ENCODE data around the gene PPP1R9B.

Gene PPP1R9B

DNA sequence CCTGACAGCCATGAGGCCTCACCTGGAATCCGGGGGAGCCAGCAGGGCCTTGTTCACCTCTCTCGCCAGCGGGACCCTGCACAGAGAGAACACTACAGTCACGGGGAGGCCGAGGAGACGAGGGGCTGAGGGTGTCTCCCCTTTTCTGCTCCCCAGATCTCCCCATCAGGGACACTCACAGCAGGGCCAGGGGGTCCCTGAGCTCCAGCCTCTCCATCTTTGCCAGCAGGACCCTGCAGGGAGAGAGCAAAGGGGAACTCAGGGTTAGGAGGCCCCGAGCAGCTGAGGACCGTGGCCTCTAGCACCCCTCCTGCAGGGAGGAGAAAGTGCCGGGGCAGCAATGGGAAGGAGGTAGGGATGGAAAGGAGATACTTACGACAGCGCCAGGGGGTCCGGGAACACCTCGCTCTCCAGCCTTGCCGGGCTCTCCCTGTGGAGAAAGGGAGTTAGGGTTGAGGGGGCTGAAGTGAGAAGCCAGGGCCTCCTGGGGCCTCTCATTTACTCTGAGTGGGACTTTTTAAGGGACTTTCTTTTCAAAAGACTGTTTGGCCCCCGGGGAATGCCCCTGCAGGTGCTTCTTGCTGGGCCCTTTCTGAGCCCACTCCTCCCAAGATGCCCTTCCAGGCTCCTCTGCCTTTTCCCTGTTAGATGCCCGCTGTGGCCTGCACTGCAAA is 42.3 kb upstream of the PPP1R9B start:
- Histone ChIP-seq H3K27me3 (replicated peaks; ENCODE audit: control insufficient read depth, insufficient read depth, low read length, poor library complexity, severe bottlenecking) (no peaks in the 10 kb centered on the region), H3K4me1 (ENCODE audit: control insufficient read depth, insufficient read depth, low read length, poor library complexity, severe bottlenecking) (no peaks in the 10 kb centered on the region), H3K4me3 (ENCODE audit: insufficient read depth, low read depth, low read length, poor library complexity, severe bottlenecking) (no peak overlapping the region), H3K9me3 (ENCODE audit: control insufficient read depth, low read length) (no peaks in the 10 kb centered on the region), H3K36me3 (ENCODE audit: control insufficient read depth, insufficient read depth, low read length) (no peaks in the 10 kb centered on the region), H3K27ac (ENCODE audit: insufficient read depth, low read length, poor library complexity, severe bottlenecking) (no peak overlapping the region)
- no peak for DNase-seq

DNA sequence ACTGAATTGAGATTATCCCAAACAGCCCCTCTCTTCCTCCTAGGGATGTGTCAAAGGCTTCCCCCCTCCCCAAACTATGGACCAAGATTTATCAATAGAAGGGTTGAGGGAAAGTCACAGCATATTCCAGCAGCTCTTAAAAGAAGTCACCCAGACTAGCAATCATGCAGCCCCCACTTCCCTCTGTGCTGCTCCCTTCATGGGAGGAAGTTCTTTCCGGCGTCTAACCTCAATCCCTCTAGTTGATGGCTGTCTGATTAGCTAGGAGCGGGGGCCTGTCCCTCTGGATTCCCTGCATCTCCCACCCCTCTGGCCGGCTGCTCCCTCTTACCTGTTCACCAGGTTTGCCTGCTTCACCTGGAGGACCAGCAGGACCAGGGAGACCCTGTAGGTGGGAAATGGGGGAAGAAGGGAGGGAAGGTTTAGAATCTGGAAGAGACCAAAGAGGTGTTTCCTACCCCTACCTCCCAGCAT is 41.7 kb upstream of the PPP1R9B start:
- H3K4me1 ChIP-seq (ENCODE audit: control insufficient read depth, insufficient read depth, low read length, poor library complexity, severe bottlenecking): no peaks in the 10 kb centered on the region
- H3K27me3 ChIP-seq (replicated peaks; ENCODE audit: control insufficient read depth, insufficient read depth, low read length, poor library complexity, severe bottlenecking): no peaks in the 10 kb centered on the region
- no peak overlapping the region for H3K27ac ChIP-seq (ENCODE audit: insufficient read depth, low read length, poor library complexity, severe bottlenecking)
- no peak for DNase-seq
- no peak overlapping the region for H3K4me3 ChIP-seq (ENCODE audit: insufficient read depth, low read depth, low read length, poor library complexity, severe bottlenecking)
- no peaks in the 10 kb centered on the region for H3K36me3 ChIP-seq (ENCODE audit: control insufficient read depth, insufficient read depth, low read length)
- H3K9me3 ChIP-seq (ENCODE audit: control insufficient read depth, low read length): no peaks in the 10 kb centered on the region

DNA sequence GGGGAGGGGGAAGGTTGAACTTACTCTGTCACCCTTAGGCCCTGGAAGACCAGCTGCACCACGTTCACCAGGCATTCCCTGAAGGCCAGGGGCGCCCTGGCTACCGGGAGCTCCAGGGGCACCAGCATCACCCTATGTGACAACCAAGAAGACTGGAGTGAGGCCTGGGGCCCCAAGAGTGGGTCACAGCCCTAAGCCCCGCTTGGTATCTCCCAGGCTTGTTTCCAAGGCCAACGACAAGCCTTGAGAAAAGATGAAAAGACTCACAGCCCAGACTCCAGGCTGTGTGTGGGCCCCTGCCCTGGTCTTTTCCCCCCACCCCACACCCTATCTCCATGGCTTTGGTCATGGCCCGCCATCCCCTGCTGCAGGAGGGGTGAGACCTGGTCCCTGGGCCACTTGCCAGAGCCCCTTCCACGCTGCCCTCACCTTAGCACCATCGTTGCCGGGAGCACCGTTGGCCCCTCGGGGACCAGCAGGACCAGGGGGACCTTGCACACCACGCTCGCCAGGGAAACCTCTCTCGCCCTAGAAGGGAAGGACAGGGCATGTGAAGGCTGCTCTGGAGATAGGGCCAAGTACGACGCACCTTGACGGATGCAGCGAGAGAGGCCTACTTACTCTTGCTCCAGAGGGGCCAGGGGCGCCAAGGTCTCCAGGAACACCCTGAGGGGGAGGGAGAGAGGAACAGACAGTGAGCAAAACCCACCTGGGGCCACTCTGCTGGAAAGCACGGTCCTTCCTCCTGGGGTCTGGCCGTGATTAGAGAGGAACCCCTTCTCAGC is 41.1 kb upstream of the PPP1R9B start:
- Histone ChIP-seq H3K4me3 (ENCODE audit: insufficient read depth, low read depth, low read length, poor library complexity, severe bottlenecking) (no peak overlapping the region), H3K4me1 (ENCODE audit: control insufficient read depth, insufficient read depth, low read length, poor library complexity, severe bottlenecking) (no peaks in the 10 kb centered on the region), H3K9me3 (ENCODE audit: control insufficient read depth, low read length) (no peaks in the 10 kb centered on the region), H3K27ac (ENCODE audit: insufficient read depth, low read length, poor library complexity, severe bottlenecking) (no peak overlapping the region), H3K27me3 (replicated peaks; ENCODE audit: control insufficient read depth, insufficient read depth, low read length, poor library complexity, severe bottlenecking) (no peaks in the 10 kb centered on the region), H3K36me3 (ENCODE audit: control insufficient read depth, insufficient read depth, low read length) (no peaks in the 10 kb centered on the region)
- no peak for DNase-seq

DNA sequence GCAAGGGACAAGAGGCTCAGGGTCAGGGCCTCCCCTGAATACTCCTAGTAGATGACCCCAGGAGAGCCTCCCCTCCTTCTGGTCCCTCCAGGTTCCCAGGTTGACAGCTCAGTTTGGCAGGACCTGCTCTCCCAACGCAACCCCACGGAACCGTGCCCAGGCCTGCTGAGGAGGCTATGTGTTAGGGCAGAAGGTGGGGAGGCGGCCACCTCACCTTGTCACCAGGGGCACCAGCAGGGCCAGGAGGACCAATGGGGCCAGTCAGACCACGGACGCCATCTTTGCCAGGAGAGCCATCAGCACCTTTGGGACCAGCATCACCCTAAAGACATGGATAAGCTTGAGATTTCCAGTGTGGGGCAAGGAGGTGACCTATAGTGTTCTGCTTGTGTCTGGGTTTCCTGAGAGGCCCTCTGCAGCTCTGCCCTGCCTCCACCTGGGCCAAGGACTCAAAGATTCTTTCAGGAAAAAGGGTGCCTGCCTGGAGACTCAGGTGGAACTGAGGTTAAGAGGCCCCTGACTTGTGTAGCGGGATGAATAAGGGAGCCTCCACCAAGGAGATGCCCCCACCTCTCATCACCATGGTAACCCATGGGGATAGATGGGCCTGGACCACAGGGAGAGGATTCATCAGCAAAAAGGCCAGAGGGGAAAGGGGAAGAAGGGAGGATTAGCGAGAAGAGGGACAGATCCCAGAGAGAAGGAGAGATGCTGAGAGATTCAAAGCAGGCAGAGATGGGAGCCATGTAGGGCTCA is 40.3 kb upstream of the PPP1R9B start:
- Histone ChIP-seq H3K4me1 (ENCODE audit: control insufficient read depth, insufficient read depth, low read length, poor library complexity, severe bottlenecking) (no peaks in the 10 kb centered on the region), H3K9me3 (ENCODE audit: control insufficient read depth, low read length) (no peaks in the 10 kb centered on the region), H3K27ac (ENCODE audit: insufficient read depth, low read length, poor library complexity, severe bottlenecking) (no peak overlapping the region), H3K27me3 (replicated peaks; ENCODE audit: control insufficient read depth, insufficient read depth, low read length, poor library complexity, severe bottlenecking) (no peaks in the 10 kb centered on the region), H3K4me3 (ENCODE audit: insufficient read depth, low read depth, low read length, poor library complexity, severe bottlenecking) (no peak overlapping the region), H3K36me3 (ENCODE audit: control insufficient read depth, insufficient read depth, low read length) (no peaks in the 10 kb centered on the region)
- DNase-seq: no peak

DNA sequence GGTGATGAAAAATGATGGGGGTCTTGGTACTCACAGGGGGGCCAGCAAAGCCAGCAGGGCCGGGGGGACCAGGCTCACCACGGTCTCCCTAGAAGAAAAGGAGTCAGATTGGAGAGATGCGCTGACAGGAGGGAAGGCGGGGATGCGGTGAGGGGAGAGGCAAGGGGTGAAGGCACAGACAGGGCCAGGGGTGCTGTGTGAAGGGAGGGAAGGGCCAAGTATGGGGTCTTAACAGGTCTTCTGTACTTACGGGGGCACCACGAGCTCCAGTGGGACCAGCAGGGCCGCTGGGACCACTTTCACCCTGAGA is 39.8 kb upstream of the PPP1R9B start:
- no peaks in the 10 kb centered on the region for H3K9me3 ChIP-seq (ENCODE audit: control insufficient read depth, low read length)
- H3K27ac ChIP-seq (ENCODE audit: insufficient read depth, low read length, poor library complexity, severe bottlenecking): no peak overlapping the region
- no peaks in the 10 kb centered on the region for H3K27me3 ChIP-seq (replicated peaks; ENCODE audit: control insufficient read depth, insufficient read depth, low read length, poor library complexity, severe bottlenecking)
- H3K4me1 ChIP-seq (ENCODE audit: control insufficient read depth, insufficient read depth, low read length, poor library complexity, severe bottlenecking): no peaks in the 10 kb centered on the region
- no peak overlapping the region for H3K4me3 ChIP-seq (ENCODE audit: insufficient read depth, low read depth, low read length, poor library complexity, severe bottlenecking)
- no peaks in the 10 kb centered on the region for H3K36me3 ChIP-seq (ENCODE audit: control insufficient read depth, insufficient read depth, low read length)
- DNase-seq: no peak

DNA sequence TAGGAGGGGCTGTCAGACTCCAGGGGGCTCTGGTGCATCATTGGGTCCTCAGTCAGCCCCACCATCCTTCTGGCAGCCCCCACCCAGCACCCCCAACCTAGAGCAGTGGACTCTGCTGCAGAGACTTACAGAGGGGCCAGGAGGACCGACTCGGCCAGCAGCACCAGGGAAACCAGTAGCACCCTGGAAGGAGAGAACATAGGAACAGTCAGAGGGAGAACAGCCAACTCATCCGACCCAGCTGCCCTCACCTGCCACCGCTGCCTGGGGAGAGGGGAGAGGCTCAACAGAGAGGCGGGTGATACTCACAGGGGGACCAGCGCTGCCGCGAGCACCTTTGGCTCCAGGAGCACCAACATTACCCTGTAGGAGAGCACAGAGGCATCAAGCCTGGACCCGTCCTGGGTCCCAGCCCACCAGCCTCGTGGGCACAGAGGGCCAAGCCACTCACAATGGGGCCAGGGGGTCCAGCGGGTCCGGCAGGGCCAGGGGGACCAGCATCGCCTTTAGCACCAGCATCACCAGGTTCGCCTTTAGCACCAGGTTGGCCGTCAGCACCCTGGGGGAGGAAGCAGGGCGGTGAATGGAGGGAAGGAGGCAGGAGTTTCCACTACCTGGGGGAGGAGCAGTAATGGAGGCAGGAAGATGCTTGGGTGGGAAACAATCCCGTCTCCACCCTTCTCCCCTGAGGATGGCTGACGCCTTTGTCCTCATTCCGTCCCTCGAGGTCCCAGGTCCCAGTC is 39.2 kb upstream of the PPP1R9B start:
- Histone ChIP-seq H3K9me3 (ENCODE audit: control insufficient read depth, low read length) (no peaks in the 10 kb centered on the region), H3K27me3 (replicated peaks; ENCODE audit: control insufficient read depth, insufficient read depth, low read length, poor library complexity, severe bottlenecking) (no peaks in the 10 kb centered on the region), H3K4me3 (ENCODE audit: insufficient read depth, low read depth, low read length, poor library complexity, severe bottlenecking) (no peak overlapping the region), H3K36me3 (ENCODE audit: control insufficient read depth, insufficient read depth, low read length) (no peaks in the 10 kb centered on the region), H3K4me1 (ENCODE audit: control insufficient read depth, insufficient read depth, low read length, poor library complexity, severe bottlenecking) (no peaks in the 10 kb centered on the region), H3K27ac (ENCODE audit: insufficient read depth, low read length, poor library complexity, severe bottlenecking) (no peak overlapping the region)
- no peak for DNase-seq

DNA sequence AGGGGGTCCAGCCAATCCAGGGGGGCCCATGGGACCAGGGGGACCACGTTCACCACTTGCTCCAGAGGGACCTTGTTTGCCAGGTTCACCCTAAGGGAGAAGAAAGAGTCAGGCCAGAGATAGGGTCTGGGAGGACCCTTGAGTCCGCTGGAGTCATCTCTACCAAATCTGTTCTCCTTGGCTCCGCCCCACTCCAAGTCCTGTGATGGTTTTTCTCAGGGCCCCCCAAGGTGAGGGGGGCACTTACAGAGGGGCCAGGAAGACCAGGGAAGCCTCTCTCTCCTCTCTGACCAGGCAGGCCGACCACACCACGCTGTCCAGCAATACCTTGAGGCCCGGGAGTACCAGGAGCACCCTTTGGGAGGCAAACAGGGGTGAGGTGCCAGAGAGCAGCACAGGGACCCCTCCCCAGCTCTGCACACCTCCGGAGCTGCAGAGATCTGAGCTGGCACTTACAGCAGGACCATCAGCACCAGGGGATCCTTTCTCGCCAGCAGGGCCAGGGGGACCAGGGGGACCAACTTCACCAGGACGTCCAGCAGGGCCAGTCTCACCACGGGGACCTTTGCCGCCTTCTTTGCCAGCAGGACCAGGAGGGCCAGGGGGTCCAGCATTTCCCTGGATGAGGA is 38.6 kb upstream of the PPP1R9B start:
- no peak overlapping the region for H3K27ac ChIP-seq (ENCODE audit: insufficient read depth, low read length, poor library complexity, severe bottlenecking)
- DNase-seq: no peak
- no peak overlapping the region for H3K4me3 ChIP-seq (ENCODE audit: insufficient read depth, low read depth, low read length, poor library complexity, severe bottlenecking)
- no peaks in the 10 kb centered on the region for H3K27me3 ChIP-seq (replicated peaks; ENCODE audit: control insufficient read depth, insufficient read depth, low read length, poor library complexity, severe bottlenecking)
- H3K9me3 ChIP-seq (ENCODE audit: control insufficient read depth, low read length): no peaks in the 10 kb centered on the region
- no peaks in the 10 kb centered on the region for H3K4me1 ChIP-seq (ENCODE audit: control insufficient read depth, insufficient read depth, low read length, poor library complexity, severe bottlenecking)
- H3K36me3 ChIP-seq (ENCODE audit: control insufficient read depth, insufficient read depth, low read length): no peaks in the 10 kb centered on the region

DNA sequence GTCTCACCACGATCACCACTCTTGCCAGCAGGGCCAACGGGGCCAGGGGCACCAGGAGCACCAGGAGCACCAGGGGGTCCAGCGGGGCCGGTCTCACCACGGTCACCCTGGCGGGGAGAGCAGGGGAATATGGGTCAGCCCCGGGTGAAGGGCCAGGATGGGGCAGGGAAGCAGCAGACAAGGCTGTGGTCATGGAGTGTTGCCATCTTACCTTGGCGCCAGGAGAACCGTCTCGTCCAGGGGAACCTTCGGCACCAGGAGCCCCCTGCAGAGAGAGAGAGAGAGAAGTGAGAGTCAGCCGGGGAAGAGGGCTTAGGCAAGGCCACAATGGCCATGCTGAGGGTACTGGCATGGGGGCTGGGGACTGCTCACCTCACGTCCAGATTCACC is 38.0 kb upstream of the PPP1R9B start:
- H3K27ac ChIP-seq (ENCODE audit: insufficient read depth, low read length, poor library complexity, severe bottlenecking): no peak overlapping the region

DNA sequence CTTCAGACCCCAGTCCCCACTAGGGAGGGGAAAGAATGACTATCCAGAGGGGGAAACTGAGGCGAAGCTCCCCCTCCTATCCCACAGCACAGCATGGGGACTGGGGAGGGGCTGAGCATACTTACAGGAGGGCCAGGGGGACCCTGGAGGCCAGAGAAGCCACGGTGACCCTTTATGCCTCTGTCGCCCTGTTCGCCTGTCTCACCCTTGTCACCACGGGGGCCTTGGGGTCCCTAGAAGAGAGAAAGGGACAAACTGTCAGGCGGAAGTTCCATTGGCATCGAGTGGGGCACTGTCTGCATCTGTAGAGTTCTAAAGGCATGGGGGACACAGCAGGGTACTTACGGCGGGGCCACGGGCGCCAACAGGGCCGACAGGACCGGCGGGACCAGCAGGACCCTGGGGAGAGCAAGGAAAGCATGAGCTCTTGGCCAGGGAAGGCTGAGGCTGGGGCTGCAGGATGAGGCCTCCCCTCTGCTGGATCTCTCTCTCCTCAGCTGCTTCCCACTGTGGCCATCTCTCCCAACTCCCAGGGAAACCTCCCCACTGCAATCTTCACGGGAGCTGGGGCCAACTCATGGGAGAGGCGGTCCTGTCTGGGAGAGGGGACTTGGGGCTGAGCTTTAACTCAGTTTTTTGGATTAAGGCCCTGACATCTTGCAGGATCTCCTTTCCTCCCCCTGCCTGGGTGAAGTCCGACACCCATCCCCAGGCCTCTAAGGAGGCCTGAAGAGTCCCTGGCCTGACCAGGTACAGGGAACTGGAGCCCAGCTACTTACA is 37.5 kb upstream of the PPP1R9B start:
- H3K27me3 ChIP-seq (replicated peaks; ENCODE audit: control insufficient read depth, insufficient read depth, low read length, poor library complexity, severe bottlenecking): no peaks in the 10 kb centered on the region
- no peak overlapping the region for H3K4me3 ChIP-seq (ENCODE audit: insufficient read depth, low read depth, low read length, poor library complexity, severe bottlenecking)
- H3K27ac ChIP-seq (ENCODE audit: insufficient read depth, low read length, poor library complexity, severe bottlenecking): no peak overlapping the region
- H3K9me3 ChIP-seq (ENCODE audit: control insufficient read depth, low read length): no peaks in the 10 kb centered on the region
- H3K36me3 ChIP-seq (ENCODE audit: control insufficient read depth, insufficient read depth, low read length): no peaks in the 10 kb centered on the region
- DNase-seq: no peak
- H3K4me1 ChIP-seq (ENCODE audit: control insufficient read depth, insufficient read depth, low read length, poor library complexity, severe bottlenecking): no peaks in the 10 kb centered on the region

More for the DNA sequence above, 38.0 kb upstream of the PPP1R9B start:
- no peak overlapping the region for H3K4me3 ChIP-seq (ENCODE audit: insufficient read depth, low read depth, low read length, poor library complexity, severe bottlenecking)
- no peaks in the 10 kb centered on the region for H3K4me1 ChIP-seq (ENCODE audit: control insufficient read depth, insufficient read depth, low read length, poor library complexity, severe bottlenecking)
- no peaks in the 10 kb centered on the region for H3K36me3 ChIP-seq (ENCODE audit: control insufficient read depth, insufficient read depth, low read length)
- H3K9me3 ChIP-seq (ENCODE audit: control insufficient read depth, low read length): no peaks in the 10 kb centered on the region
- DNase-seq: no peak
- H3K27me3 ChIP-seq (replicated peaks; ENCODE audit: control insufficient read depth, insufficient read depth, low read length, poor library complexity, severe bottlenecking): no peaks in the 10 kb centered on the region
